HG02763 (cell line): ENCODE measurements around the gene TMEM170B.

Source experiments
- ATAC-seq: cut with Tn5 transposase; IDR thresholded peaks from one replicate; pipeline ENCODE4 v1.9.1; 2021; ENCODE audit warnings: mild to moderate bottlenecking, moderate library complexity; ENCODE audit not compliant: unreplicated experiment

TMEM170B gene

DNA sequence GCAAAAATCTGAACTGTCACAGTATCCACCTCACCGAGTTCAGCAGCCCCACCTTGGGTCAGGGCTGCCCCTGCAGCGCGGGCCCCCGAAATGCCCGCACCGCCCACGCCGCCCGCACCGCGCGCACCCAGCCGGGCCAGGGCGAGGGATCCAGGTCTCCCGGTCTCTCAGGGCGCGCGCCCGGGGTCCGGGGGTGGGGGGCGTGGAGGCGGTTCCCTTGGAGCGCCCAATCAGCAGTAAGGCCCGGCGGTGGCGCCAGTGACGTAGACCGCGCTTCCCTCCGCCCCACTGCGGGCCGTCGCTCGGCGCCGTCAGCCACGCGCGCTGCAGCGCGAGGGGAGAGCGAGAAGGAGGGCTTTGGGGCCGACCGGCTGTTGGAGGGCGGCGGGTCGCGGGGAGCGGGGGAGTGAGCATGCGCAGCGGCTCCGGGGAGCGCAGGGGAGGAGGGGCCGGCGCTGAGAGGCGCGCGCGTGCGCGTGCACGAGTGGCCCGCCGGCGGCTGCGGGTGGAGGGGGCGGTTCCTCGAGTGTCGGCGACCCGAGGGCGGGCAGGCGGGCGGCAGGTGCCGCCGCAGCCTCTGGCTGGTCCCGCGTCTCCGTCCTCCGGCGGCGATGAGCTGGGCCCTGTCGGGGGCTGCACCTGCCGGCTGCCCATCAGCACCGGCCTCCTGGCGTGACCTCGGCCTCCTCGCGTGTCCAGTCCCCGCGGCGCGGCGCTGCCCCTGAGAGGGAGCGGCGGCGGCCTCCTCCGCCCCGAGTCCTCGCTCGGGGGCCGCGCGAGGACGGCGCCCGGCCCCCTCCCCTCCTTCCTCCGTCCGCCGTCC, at the start of gene TMEM170B:
Gene TMEM170B (plus strand): TSS at position 521 of the 823 bp plus-strand sequence. CDS start 529 bp downstream, outside the sequence.
- peak; percentile 96 for ATAC-seq

DNA sequence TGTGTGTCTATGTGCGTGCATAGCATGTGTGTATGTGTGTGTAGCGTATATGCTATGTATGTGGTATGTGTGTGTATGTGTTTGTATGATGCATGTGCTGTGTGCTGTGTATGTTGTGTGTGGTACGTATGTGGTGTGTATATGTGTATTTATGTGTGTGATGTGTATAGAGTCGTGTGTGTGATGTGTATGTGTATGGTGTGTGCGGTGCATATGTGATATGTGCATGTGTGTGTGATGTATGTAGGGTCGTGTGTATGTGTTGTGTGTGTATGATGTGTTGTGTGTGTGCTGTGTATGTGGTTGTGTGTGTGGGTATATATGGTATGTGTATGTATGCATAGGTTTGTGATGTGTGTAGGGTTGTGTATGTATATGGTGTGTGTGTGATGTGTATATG, 46.6 kb upstream of the TMEM170B start:
- no peak for ATAC-seq

GRCh38 chr6:11491596-11492463, 45.7 kb upstream of the TMEM170B start:
- no peak for ATAC-seq

GRCh38 chr6:11492464-11493290, 44.9 kb upstream of the TMEM170B start:
- ATAC-seq = no peak

GRCh38 chr6:11493974-11494373, 43.6 kb upstream of the TMEM170B start:
- ATAC-seq = no peak

- ATAC-seq = no peak
Measured at GRCh38 chr6:11494786-11495564, 42.6 kb upstream of the TMEM170B start.

GRCh38 chr6:11495565-11496145, 41.9 kb upstream of the TMEM170B start:
- no peak for ATAC-seq

DNA sequence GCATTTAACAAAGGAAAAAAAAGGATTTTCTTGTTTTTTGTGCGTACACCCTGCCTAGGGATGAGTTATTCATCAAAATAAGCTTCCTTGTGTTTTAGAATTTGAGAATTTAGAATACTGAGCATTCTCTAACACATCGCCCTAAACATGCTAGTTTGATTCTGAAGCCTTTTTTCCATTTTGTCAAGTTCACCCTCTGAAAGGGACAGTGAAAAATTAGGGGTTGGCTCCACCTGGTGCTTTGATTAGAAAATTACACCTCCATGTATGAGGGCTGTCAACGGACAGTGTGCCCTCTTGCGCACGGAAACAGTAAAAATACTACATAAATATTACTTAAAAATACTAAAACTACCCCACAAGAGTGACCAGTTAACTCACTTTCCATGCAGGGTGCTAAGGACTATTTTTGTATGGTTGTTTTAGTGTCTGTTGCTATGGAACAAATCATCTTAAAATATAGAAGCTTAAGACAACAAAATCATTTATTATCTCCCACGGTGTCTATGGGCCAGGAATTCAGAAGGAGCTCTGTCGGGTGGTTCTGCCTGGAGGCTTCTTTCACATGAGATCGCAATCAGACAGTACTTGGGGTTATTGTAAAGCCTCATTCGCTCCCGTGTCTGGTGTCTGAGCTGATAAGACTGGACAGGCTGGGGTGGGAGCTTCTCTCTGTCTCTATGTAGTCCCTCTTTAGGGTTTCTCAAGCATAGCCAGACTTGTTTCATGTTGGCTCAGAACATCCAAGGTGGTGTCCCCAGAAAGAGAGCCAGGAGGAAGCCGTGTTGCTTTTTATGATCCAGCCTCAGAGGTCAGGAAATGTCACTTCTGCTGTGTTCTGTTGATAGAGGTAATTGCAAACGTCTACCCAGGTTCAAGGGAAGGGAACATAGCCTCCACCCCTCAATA, 41.1 kb upstream of the TMEM170B start:
- peak; percentile 54 for ATAC-seq

- ATAC-seq = no peak
Measured at GRCh38 chr6:11497107-11497506, 40.4 kb upstream of the TMEM170B start.

- no peak for ATAC-seq
Measured at GRCh38 chr6:11497881-11498280, 39.7 kb upstream of the TMEM170B start.

GRCh38 chr6:11500008-11500407, 37.5 kb upstream of the TMEM170B start:
- no peak for ATAC-seq

GRCh38 chr6:11509471-11509870, 28.1 kb upstream of the TMEM170B start:
- ATAC-seq = no peak

GRCh38 chr6:11514672-11515071, 22.9 kb upstream of the TMEM170B start:
- ATAC-seq = peak; percentile 84

DNA sequence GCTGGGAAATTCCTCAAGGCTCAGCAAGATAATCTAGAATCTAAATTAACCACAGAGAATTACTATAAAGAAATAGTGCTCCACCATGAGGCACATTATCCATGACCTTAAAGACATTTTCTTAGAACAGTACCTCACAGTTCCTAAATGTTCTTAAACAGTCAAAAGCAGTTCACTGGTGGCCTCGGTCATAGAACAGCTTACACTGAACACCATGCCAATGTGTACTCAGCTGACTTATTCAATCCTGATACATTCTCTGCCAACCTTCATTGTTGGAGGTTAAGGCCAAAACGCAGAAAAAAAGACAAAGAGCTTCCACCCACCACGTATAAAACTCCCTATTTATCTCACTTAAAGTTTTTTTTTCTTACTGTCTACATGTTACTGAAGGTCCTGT, 21.8 kb upstream of the TMEM170B start:
- ATAC-seq = no peak

- ATAC-seq = no peak
Measured at GRCh38 chr6:11522812-11523605, 14.5 kb upstream of the TMEM170B start.

DNA sequence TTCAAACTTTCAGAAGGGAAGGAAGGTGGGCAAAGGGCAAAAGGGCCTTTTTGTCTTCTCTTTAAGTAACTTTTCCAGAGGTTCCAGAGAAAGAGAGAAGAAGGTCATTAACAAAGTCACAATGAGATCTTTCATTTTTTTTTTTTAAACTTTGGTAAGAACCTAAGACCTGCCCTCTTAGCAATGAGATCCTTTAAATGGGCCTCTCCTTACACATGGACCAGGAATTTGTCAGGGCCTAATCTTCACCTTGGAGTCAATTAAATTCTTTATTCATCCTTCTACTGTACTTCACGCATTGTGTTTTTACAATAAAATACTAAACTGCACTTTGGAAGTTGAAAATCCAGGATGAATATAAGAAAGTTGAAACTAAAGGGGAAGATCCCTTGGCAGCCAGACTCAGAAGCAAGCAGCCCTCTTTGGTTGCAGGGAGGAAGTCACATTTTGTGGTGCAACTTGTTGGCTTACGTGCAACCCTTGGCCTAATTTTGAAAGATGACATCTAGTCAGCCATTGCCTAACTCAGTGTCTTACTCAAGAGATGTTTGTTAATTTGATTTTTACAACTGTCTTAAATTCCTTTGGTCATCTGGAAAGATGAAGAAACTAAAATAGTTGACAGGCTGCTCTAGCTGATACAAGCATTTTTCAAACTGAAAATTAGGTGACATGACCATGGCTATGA, 11.9 kb upstream of the TMEM170B start:
- no peak for ATAC-seq

DNA sequence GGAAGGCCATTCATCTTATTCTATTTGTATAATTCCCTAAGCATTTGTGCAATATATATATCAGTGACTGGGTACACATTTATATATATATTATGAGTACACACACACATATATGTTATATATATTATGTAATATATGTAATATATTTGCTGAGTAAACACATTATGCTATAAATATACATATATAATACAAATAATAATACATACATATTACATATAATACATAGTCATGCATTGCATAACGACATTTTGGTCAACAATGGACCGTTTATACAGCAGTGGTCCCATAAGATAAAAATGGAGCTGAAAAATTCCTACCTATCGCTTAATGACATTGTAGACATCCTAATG, 11.4 kb upstream of the TMEM170B start:
- ATAC-seq = no peak
